Stimulated activated CD8-positive, alpha-beta memory T cell treated with anti-CD3 and anti-CD28 coated beads, Interleukin-15, amount 100 ng/mL, for 1 hour (primary cell): ENCODE data around the gene FOXO3.

Experiments used
- DNase-seq: peaks from one replicate; pipeline ENCODE4 v3.0.0-alpha.2; 2020; ENCODE audit warnings: low read depth

The FOXO3 gene

GRCh38 chr6:108594640-108595039 is 33.9 kb downstream of the FOXO3 start:
- DNase-seq, result no peak

GRCh38 chr6:108596956-108597355 is 36.2 kb downstream of the FOXO3 start:
- no peak for DNase-seq

GRCh38 chr6:108597572-108598304 is 37.0 kb downstream of the FOXO3 start:
- no peak for DNase-seq

GRCh38 chr6:108598305-108598863 is 37.7 kb downstream of the FOXO3 start:
- DNase-seq, result no peak

- no peak for DNase-seq
Measured at GRCh38 chr6:108604156-108604555, 43.4 kb downstream of the FOXO3 start.

- no peak for DNase-seq
Measured at GRCh38 chr6:108606250-108606690, 45.6 kb downstream of the FOXO3 start.

GRCh38 chr6:108608453-108609275 is 47.9 kb downstream of the FOXO3 start:
- DNase-seq, result no peak

- no peak for DNase-seq
Measured at GRCh38 chr6:108609276-108609769, 48.6 kb downstream of the FOXO3 start.

- no peak for DNase-seq
Measured at GRCh38 chr6:108610270-108610839, 49.6 kb downstream of the FOXO3 start.

- no peak for DNase-seq
Measured at GRCh38 chr6:108610957-108611586, 50.4 kb downstream of the FOXO3 start.

GRCh38 chr6:108612852-108613251 is 52.1 kb downstream of the FOXO3 start:
- no peak for DNase-seq

- DNase-seq, result no peak
Measured at GRCh38 chr6:108616544-108616943, 55.8 kb downstream of the FOXO3 start.

GRCh38 chr6:108616973-108617372 is 56.3 kb downstream of the FOXO3 start:
- no peak for DNase-seq

GRCh38 chr6:108618623-108619152 is 58.0 kb downstream of the FOXO3 start:
- DNase-seq, result no peak

GRCh38 chr6:108619431-108620197 is 58.9 kb downstream of the FOXO3 start:
- no peak for DNase-seq

- no peak for DNase-seq
Measured at GRCh38 chr6:108621117-108621516, 60.4 kb downstream of the FOXO3 start.

GRCh38 chr6:108622641-108623298 is 62.1 kb downstream of the FOXO3 start:
- DNase-seq, result no peak

GRCh38 chr6:108623995-108624394 is 63.3 kb downstream of the FOXO3 start:
- DNase-seq, result no peak

GRCh38 chr6:108625581-108625980 is 64.9 kb downstream of the FOXO3 start:
- no peak for DNase-seq

GRCh38 chr6:108626777-108627176 is 66.1 kb downstream of the FOXO3 start:
- no peak for DNase-seq
